Gastroesophageal sphincter (tissue), 4 donors: ENCODE measurements around the gene THADA. TPM values are rescaled to one million over a fixed set of nuclear protein-coding genes. Genes with fewer than 3 reads are reported as not detected.

Source experiments
- ATAC-seq: fragments of 150-250 bp; one replicate; pipeline ENCODE4 v1.9.1; 2016; ENCODE audit warnings: mild to moderate bottlenecking, moderate library complexity
- H3K27ac ChIP-seq, 4 donors: fragments of 200-600 bp; sonication (generic) in 3 of 4; 1 replicate in 3 of 4; 2 replicates in 1 of 4; pipeline ENCODE4 v1.5.1; 2016 to 2019
- H3K27me3 ChIP-seq: fragments of 200-600 bp; sonication (generic); one replicate; pipeline ENCODE4 v1.5.1; 2019
- H3K36me3 ChIP-seq, 2 donors: fragments of 200-600 bp; sonication (generic); one replicate each; pipeline ENCODE4 v1.5.1; 2019; ENCODE audit warnings: control low read depth in 1 of 2
- H3K4me1 ChIP-seq, 3 donors: fragments of 200-600 bp; sonication (generic); 1 replicate in 2 of 3; 2 replicates in 1 of 3; pipeline ENCODE4 v1.5.1; 2016 to 2019; ENCODE audit warnings: control low read depth in 2 of 3
- H3K4me3 ChIP-seq, 2 donors: fragments of 200-600 bp; sonication (generic); one replicate each; pipeline ENCODE4 v1.5.1; 2019; ENCODE audit warnings: mild to moderate bottlenecking in 1 of 2, moderate library complexity in 1 of 2
- H3K9me3 ChIP-seq, 3 donors: fragments of 200-600 bp; sonication (generic); one replicate each; pipeline ENCODE4 v1.5.1; 2017 to 2019; ENCODE audit warnings: control low read depth in 2 of 3
- CTCF ChIP-seq, 4 experiments: fragments of 200-600 bp in 2 of 4; fragments of 450-650 bp in 2 of 4; sonication (generic) in 1 of 4; IDR thresholded peaks; one replicate each; pipeline ENCODE4 v1.5.1; 2017 to 2019; ENCODE audit warnings: antibody characterized with exemption in 4 of 4, mild to moderate bottlenecking in 2 of 4, moderate library complexity in 2 of 4
- EP300 ChIP-seq: sonication (generic); formaldehyde crosslinking; IDR thresholded peaks from one replicate; pipeline ENCODE4 v1.6.1; 2017; ENCODE audit warnings: antibody characterized with exemption, mild to moderate bottlenecking
- POLR2A ChIP-seq, 2 donors: fragments of 450-650 bp; IDR thresholded peaks; one replicate each; pipeline ENCODE4 v1.6.1; 2017; ENCODE audit warnings: antibody characterized with exemption in 2 of 2, mild to moderate bottlenecking in 2 of 2, moderate library complexity in 1 of 2
- POLR2AphosphoS5 ChIP-seq: sonication (generic); formaldehyde crosslinking; IDR thresholded peaks from one replicate; pipeline ENCODE4 v1.6.1; 2017; ENCODE audit warnings: antibody characterized with exemption
- WGBS, 2 donors: methylation state at CpG; one replicate each; pipeline ENCODE4 v1.1.5; 2018; ENCODE audit warnings: low coverage in 1 of 2; 5-methylcytosine and 5-hydroxymethylcytosine counted together
- total RNA-seq, 4 donors: library from RNA; depleted of rRNA; stranded (reverse); fragments of >200 nt; gene quantifications; one replicate each; pipeline ENCODE4 v1.1.0, GENCODE V29; 2016

The THADA gene
- total RNA-seq, 4 donors from 2014 or later = 19.7 to 34.4 (median 22.3) TPM

- WGBS, 2 donors = 40 to 42% methylated on average over 1 of the region's 1 CpG
- H3K4me1 ChIP-seq = peaks cover 40 to 83% (median 45%) of the 10 kb centered on the region in 3 donors
- H3K27me3 ChIP-seq = no peaks in the 10 kb centered on the region
- no peaks in the 10 kb centered on the region for H3K9me3 ChIP-seq
- no peak overlapping the region for H3K4me3 ChIP-seq
- H3K36me3 ChIP-seq = no peaks in the 10 kb centered on the region
- no peak for ATAC-seq
- H3K27ac ChIP-seq = peak overlapping the region; percentile 40 to 85 (median 80)
- TF ChIP-seq POLR2AphosphoS5 (no peak), POLR2A (IDR thresholded peaks at IDR 0.05) (no peak), EP300 (no peak), CTCF (IDR thresholded peaks at IDR 0.05) (no peak)
Measured at GRCh38 chr2:43340945-43341356, 254.9 kb downstream of the THADA start.

GRCh38 chr2:43340066-43340465 lies 255.8 kb downstream of the THADA start:
- peaks cover 31 to 74% (median 37%) of the 10 kb centered on the region in 3 donors for H3K4me1 ChIP-seq
- no peak overlapping the region for H3K4me3 ChIP-seq
- no peaks in the 10 kb centered on the region for H3K27me3 ChIP-seq
- TF ChIP-seq EP300 = no peak
- no peak for TF ChIP-seq POLR2A (IDR thresholded peaks at IDR 0.05)
- peak; percentile 86 for TF ChIP-seq POLR2AphosphoS5
- TF ChIP-seq CTCF (IDR thresholded peaks at IDR 0.05) = no peak
- no peaks in the 10 kb centered on the region for H3K9me3 ChIP-seq
- ATAC-seq = peak; percentile 65
- H3K36me3 ChIP-seq = no peaks in the 10 kb centered on the region
- WGBS, 2 donors = 51 to 55% methylated on average over 2 of the region's 2 CpGs
- peak overlapping the region; percentile 40 to 85 (median 80) for H3K27ac ChIP-seq

- no peaks in the 10 kb centered on the region for H3K27me3 ChIP-seq
- TF ChIP-seq CTCF (IDR thresholded peaks at IDR 0.05) (no peak), EP300 (no peak), POLR2AphosphoS5 (peak; percentile 43), POLR2A (IDR thresholded peaks at IDR 0.05) (no peak)
- no peaks in the 10 kb centered on the region for H3K36me3 ChIP-seq
- no peaks in the 10 kb centered on the region for H3K9me3 ChIP-seq
- H3K27ac ChIP-seq = peak overlapping the region; percentile 73 to 83 (median 79)
- 0% methylated on average over 2 of the region's 2 CpGs for WGBS, 2 donors
- peaks cover 20 to 74% (median 41%) of the 10 kb centered on the region in 3 donors for H3K4me1 ChIP-seq
- H3K4me3 ChIP-seq = peak overlapping the region in 1 of 2 donors; percentile 9
- ATAC-seq = peak; percentile 74
Measured at GRCh38 chr2:43333656-43334144, 262.1 kb downstream of the THADA start.

- H3K36me3 ChIP-seq = no peaks in the 10 kb centered on the region
- peak overlapping the region; percentile 73 to 83 (median 82) for H3K27ac ChIP-seq
- no peak for ATAC-seq
- H3K4me1 ChIP-seq = peaks cover 22 to 80% (median 46%) of the 10 kb centered on the region in 3 donors
- TF ChIP-seq EP300 (no peak), POLR2AphosphoS5 (no peak), POLR2A (IDR thresholded peaks at IDR 0.05) (no peak), CTCF (IDR thresholded peaks at IDR 0.05) (no peak)
- 3 to 18% methylated on average over 4 to 6 of the region's 6 CpGs for WGBS, 2 donors
- H3K4me3 ChIP-seq = peak overlapping the region in 1 of 2 donors; percentile 9
- H3K9me3 ChIP-seq = no peaks in the 10 kb centered on the region
- no peaks in the 10 kb centered on the region for H3K27me3 ChIP-seq
Measured at GRCh38 chr2:43333101-43333655, 262.7 kb downstream of the THADA start.

GRCh38 chr2:43332653-43333052 lies 263.2 kb downstream of the THADA start:
- no peak for ATAC-seq

More at GRCh38 chr2:43332653-43333052, 263.2 kb downstream of the THADA start:
- no peaks in the 10 kb centered on the region for H3K9me3 ChIP-seq
- H3K4me3 ChIP-seq = no peak overlapping the region
- WGBS, 2 donors = 20 to 39% methylated on average over 5 of the region's 5 CpGs
- H3K27me3 ChIP-seq = no peaks in the 10 kb centered on the region
- TF ChIP-seq POLR2AphosphoS5 (no peak), EP300 (no peak), CTCF (IDR thresholded peaks at IDR 0.05) (no peak), POLR2A (IDR thresholded peaks at IDR 0.05) (no peak)
- H3K36me3 ChIP-seq = no peaks in the 10 kb centered on the region
- H3K27ac ChIP-seq = peak overlapping the region; percentile 73 to 83 (median 82)
- peaks cover 24 to 83% (median 49%) of the 10 kb centered on the region in 3 donors for H3K4me1 ChIP-seq
